GM12873 (cell line): ENCODE measurements around the gene PIP5K1A.

Experiments
- TF ChIP-seq, protein P1 (sequence below): IDR thresholded peaks from 2 replicates; pipeline ENCODE4 v1.5.1; 2012; ENCODE audit warnings: low read depth, mild to moderate bottlenecking, moderate library complexity, low read length, control low read depth; ENCODE audit not compliant: insufficient read depth; ENCODE audit errors: missing control alignments

PIP5K1A gene

GRCh38 chr1:151222130-151222529, 23.8 kb downstream of the PIP5K1A start:
- TF ChIP-seq, protein P1, sequence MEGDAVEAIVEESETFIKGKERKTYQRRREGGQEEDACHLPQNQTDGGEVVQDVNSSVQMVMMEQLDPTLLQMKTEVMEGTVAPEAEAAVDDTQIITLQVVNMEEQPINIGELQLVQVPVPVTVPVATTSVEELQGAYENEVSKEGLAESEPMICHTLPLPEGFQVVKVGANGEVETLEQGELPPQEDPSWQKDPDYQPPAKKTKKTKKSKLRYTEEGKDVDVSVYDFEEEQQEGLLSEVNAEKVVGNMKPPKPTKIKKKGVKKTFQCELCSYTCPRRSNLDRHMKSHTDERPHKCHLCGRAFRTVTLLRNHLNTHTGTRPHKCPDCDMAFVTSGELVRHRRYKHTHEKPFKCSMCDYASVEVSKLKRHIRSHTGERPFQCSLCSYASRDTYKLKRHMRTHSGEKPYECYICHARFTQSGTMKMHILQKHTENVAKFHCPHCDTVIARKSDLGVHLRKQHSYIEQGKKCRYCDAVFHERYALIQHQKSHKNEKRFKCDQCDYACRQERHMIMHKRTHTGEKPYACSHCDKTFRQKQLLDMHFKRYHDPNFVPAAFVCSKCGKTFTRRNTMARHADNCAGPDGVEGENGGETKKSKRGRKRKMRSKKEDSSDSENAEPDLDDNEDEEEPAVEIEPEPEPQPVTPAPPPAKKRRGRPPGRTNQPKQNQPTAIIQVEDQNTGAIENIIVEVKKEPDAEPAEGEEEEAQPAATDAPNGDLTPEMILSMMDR, result no peak

GRCh38 chr1:151235235-151235634, 36.9 kb downstream of the PIP5K1A start:
- TF ChIP-seq, protein P1, result no peak

DNA sequence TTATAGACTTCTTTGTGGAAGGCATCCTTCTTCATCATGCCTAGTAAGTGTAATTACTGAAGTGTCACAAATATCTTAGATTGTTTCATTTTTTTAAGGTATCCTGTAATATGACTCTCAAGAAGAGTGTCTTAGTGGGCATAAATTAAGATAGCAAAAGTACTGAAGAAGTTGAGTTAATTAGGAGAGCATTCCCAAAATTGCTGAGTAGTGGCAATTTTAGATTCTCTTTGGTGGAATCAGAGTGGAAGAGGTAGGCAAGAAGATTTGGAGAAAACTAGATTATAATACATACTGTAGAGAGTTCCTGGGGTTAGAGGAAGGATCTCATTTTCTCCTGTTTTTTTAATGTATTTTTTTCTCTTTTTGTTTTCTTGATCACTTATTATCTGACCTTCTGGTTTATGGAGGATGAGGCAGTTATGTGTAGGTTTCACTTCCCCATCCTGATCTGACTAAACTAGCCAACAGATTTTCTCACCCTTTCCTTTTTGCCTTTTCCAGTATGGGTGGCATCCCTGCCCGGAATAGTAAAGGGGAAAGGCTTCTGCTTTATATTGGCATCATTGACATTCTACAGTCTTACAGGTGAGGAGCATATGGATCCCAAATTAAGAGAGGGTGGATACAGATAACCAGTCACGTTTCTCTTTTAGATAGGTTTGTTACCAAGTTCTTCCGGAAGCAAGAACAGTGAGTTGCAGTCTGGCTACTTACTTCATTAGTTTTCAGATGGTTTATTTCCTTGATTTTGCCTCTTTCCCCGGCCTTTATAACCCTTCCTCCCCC, 39.5 kb downstream of the PIP5K1A start:
- TF ChIP-seq, protein P1, result no peak

DNA sequence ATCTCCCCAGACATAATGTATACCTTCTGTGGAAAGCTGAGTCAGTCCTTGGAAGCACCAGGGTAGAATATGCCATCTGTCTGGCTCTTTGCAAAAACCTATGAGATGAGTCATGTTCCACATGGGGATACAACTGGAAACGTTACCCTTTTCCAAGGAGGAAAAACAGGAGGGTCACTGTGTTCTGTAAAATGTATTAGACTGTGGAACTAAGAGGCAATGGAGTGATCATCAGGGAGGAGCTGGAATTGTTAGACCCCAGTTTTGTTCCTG, 40.1 kb downstream of the PIP5K1A start:
- TF ChIP-seq, protein P1, result no peak

DNA sequence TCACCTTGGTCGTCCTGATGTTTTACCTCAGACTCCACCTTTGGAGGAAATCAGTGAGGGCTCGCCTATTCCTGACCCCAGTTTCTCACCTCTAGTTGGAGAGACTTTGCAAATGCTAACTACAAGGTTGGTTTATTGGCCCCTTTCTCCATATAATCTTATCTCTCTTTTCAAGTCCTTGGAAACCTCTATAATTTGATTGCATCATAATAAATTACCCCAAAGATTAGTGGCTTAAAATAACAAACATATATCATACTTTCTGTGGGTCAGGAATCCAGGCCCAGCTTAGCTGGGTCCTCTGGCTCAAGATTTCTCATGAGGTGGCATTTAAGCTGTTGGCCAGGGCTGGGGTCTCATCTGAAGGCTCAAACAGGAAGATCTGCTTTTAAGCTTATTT, 44.1 kb downstream of the PIP5K1A start:
- TF ChIP-seq, protein P1, result no peak

GRCh38 chr1:151243683-151244216, 45.4 kb downstream of the PIP5K1A start:
- TF ChIP-seq, protein P1, result no peak

GRCh38 chr1:151246786-151247185, 48.4 kb downstream of the PIP5K1A start:
- TF ChIP-seq, protein P1, result no peak
